IPS-18c (cell line): ENCODE data around the gene SPOPL.
"Not testable (repeated sequence)": the region's sequence is repeated elsewhere in the genome, so short reads cannot be mapped to it uniquely, and the experiment has no call there.

ENCODE experiments used
- H3K4me3 ChIP-seq: 2 replicates; pipeline ENCODE4 v1.7.0; 2013; ENCODE audit warnings: low read depth, mild to moderate bottlenecking, low read length, moderate library complexity; ENCODE audit not compliant: insufficient read depth
- H3K9me3 ChIP-seq: one replicate; pipeline ENCODE4 v1.6.1; 2013; ENCODE audit warnings: mild to moderate bottlenecking, low read length, moderate library complexity; ENCODE audit not compliant: control insufficient read depth, insufficient read depth

SPOPL gene

DNA sequence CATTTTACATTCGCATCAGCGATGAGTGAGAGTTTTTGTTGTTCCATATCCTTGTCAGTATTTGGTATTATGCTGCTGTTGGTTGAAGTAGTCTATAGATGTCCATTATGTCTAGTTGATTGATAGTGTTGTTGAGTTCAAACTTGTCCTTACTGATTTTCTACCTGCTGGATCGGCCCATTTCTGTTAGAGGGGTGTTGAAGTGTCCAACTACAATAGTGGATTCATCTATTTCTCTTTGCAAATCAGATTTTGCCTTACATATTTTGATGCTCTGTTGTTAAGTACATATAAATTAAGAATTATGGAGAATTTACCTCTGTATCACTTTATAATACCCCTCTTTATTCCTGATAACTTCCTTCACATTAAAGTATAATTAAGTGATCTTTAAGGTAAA is 8.7 kb downstream of the SPOPL start:
- Histone ChIP-seq H3K9me3 (no peaks in the 10 kb centered on the region), H3K4me3 (no peak overlapping the region)

DNA sequence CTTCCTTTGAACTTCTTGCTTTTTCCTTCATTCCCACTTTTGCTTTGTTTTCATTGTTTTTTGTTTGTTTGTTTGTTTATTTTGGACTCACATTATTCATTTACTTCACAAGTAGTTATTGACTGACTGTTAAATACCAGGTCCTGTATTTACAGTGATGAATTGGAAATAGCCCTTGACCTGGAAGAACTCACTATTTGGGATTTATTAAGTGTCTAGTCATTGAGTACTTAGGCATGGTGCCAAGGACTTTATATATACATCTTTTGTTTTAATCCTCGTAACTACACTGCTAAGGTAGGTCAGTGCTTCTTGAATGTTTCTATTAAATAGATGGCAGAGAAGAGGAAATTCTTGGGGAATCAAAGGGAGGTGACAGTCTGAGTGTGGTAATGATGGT is 11.1 kb downstream of the SPOPL start:
- H3K4me3 ChIP-seq = no peak overlapping the region
- no peaks in the 10 kb centered on the region for H3K9me3 ChIP-seq

DNA sequence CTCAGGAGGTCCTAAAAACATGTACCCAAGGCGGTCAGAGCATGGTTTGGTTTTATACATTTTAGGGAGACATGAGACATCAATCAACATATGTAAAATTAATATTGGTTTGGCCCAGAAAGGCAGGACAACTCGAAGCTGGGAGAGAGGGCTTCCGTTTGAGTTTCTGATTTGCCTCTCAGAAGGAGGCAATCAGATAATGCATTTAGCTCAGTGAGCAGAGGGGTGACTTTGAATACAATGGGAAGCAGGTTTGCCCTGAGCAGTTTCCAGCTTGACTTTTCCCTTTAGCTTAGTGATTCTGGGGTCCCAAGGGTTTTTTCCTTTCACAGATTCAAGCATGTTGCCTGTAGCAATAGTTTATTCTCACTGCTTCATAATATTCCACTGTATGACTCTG is 12.6 kb downstream of the SPOPL start:
- no peaks in the 10 kb centered on the region for H3K9me3 ChIP-seq
- no peak overlapping the region for H3K4me3 ChIP-seq

- no peaks in the 10 kb centered on the region for H3K9me3 ChIP-seq
- no peak overlapping the region for H3K4me3 ChIP-seq
Measured at GRCh38 chr2:138515092-138515491, 13.5 kb downstream of the SPOPL start.

DNA sequence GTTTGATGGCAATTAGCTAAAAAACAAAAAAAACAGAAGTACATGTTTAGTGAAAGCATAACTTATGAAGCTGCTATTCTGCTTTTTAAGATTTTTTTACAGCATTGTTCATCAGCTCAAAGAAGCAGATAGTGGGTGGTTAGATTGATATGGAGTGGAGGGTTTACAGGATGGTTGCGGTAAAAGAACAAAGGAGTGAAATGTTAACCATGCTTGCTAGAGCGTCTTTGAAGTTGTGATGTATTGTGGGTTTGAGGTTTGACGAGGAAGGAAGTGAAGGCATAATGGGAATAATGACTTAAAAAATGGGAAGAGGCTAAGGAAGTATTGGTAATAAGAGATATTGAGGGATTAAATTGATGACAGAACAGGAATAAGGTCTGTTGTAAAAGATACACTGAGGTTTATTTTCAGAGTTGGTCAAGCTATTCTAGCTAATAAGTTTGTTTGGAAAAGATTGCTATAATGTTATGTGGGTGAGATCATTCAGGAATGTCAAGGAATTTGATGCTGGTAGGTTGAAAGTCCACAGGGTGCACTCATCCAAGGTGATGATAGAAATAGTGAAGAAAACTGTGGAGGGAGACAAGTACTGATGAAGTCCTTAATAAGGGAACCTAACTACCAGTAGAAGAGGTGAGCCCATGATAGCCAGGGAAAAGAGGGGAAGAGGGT is 14.6 kb downstream of the SPOPL start:
- H3K4me3 ChIP-seq = no peak overlapping the region

DNA sequence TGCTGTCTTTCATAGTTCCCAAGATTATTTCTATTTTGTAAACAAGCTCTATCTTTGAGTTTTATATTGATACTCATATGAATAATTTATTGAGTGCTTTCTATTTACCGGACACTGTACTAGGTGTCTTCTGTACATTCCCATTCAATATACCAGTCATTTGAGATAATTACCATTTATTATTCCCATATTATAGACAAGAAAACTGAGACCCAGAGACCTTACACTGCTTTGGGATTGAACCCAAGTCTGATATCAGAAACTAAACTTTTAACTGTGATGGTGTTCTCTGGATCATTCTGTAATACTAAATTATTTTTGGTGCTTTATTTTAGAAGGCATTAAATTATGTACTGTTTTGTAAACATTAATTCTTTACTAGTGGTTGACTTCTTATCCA is 17.3 kb downstream of the SPOPL start:
- Histone ChIP-seq H3K9me3 (no peaks in the 10 kb centered on the region), H3K4me3 (no peak overlapping the region)

More for the DNA sequence above, 14.6 kb downstream of the SPOPL start:
- no peaks in the 10 kb centered on the region for H3K9me3 ChIP-seq

GRCh38 chr2:138521821-138522220 is 20.3 kb downstream of the SPOPL start:
- H3K9me3 ChIP-seq = no peaks in the 10 kb centered on the region
- no peak overlapping the region for H3K4me3 ChIP-seq

- Histone ChIP-seq H3K9me3 (no peaks in the 10 kb centered on the region), H3K4me3 (no peak overlapping the region)
Measured at GRCh38 chr2:138522556-138522955, 21.0 kb downstream of the SPOPL start.

GRCh38 chr2:138523018-138523672 is 21.6 kb downstream of the SPOPL start:
- not testable (repeated sequence) for H3K9me3 ChIP-seq, H3K4me3 ChIP-seq

DNA sequence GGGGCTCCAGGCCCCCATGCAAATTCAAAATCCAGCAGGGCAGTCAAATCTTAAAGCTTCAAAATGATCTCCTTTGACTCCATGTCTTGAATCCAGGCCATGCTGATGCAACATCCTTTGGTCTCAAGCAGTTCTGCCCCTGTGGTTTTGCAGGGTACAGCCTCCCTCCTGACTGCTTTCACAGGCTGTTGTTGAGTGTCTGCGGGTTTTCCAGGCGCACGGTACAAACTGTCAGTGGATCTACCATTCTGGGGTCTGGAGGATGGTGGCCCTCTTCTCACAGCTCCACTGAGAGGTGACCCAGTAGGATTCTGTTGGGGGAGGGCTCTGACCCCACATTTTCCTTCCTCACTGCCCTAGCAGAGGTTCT is 22.1 kb downstream of the SPOPL start:
- H3K4me3 ChIP-seq, H3K9me3 ChIP-seq: not testable (repeated sequence)

GRCh38 chr2:138524353-138524752 is 22.8 kb downstream of the SPOPL start:
- H3K4me3 ChIP-seq, H3K9me3 ChIP-seq: not testable (repeated sequence)

GRCh38 chr2:138531913-138532312 is 30.3 kb downstream of the SPOPL start:
- H3K9me3 ChIP-seq = no peaks in the 10 kb centered on the region
- H3K4me3 ChIP-seq = no peak overlapping the region

DNA sequence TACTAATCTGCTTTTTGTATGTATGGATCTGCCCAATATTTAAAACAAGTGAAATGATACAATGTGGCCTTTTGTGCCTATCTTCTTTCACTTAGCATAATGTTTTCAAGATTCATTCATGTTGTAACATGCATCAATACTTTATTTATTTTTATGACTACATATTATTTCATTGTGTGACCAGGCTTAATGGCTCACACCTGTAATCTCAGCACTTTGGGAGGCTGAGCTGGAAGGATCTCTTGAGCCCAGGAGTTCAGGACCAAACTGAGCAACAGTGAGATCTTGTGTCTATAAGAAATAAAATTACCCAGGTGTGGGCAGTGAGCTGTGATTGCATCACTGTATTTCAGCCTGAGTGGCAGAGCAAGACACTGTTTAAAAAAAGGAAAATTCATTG is 33.2 kb downstream of the SPOPL start:
- H3K4me3 ChIP-seq = no peak overlapping the region
- peaks cover 2% of the 10 kb centered on the region for H3K9me3 ChIP-seq

GRCh38 chr2:138536302-138536701 is 34.7 kb downstream of the SPOPL start:
- no peak overlapping the region for H3K4me3 ChIP-seq
- peaks cover 2% of the 10 kb centered on the region for H3K9me3 ChIP-seq

- H3K9me3 ChIP-seq = peaks cover 2% of the 10 kb centered on the region
- no peak overlapping the region for H3K4me3 ChIP-seq
Measured at GRCh38 chr2:138536740-138537139, 35.2 kb downstream of the SPOPL start.

GRCh38 chr2:138537170-138537915 is 35.8 kb downstream of the SPOPL start:
- peaks cover 2% of the 10 kb centered on the region for H3K9me3 ChIP-seq
- no peak overlapping the region for H3K4me3 ChIP-seq

DNA sequence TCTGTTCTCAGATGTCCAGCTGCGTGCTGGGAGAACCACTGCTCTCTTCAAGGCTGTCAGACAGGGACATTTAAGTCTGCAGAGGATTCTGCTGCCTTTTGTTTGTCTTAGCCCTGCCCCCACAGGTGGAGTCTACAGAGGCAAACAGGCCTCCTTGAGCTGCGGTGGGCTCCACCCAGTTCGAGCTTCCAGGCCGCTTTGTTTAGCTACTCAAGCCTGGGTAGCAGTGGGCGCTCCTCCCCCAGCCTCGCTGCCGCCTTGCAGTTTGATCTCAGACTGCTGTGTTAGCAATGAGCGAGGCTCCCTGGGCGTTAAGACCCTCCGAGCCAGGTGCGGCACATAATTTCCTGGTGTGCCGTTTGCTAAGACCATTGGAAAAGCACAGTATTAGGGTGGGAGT is 42.6 kb downstream of the SPOPL start:
- not testable (repeated sequence) for H3K4me3 ChIP-seq, H3K9me3 ChIP-seq

DNA sequence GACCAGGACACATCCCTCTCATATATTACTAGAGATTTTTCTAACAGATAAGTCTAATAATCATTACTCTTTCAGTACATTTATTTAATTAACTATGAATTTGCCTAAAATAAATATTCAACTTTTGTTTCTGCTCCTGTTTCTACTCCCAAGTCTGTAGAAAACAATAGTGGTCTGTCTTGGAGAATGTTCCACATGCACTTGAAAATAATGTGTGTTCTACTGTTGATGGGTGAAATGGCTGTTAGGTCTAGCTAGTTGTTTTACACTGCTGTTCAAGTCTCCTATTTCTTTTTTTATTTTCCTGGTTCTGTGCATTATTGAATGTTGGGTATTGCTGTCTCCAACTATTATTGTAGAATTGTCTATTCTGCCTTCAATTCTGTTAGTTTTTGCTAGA is 47.2 kb downstream of the SPOPL start:
- no peaks in the 10 kb centered on the region for H3K9me3 ChIP-seq
- no peak overlapping the region for H3K4me3 ChIP-seq
